GM19397 (cell line): Measurements from ENCODE around the gene MIPEP.

Experiments
- ATAC-seq: cut with Tn5 transposase; IDR thresholded peaks from one replicate; pipeline ENCODE4 v1.9.1; 2021; ENCODE audit warnings: mild to moderate bottlenecking, moderate library complexity; ENCODE audit not compliant: unreplicated experiment

The MIPEP gene

GRCh38 chr13:23688336-23688735 is 200.9 kb downstream of the MIPEP start:
- ATAC-seq, result no peak

GRCh38 chr13:23687614-23688013 is 201.6 kb downstream of the MIPEP start:
- no peak for ATAC-seq

GRCh38 chr13:23686948-23687347 is 202.3 kb downstream of the MIPEP start:
- no peak for ATAC-seq

GRCh38 chr13:23685416-23685815 is 203.8 kb downstream of the MIPEP start:
- ATAC-seq, result no peak

- ATAC-seq, result no peak
These were observed 204.6 kb downstream of the MIPEP start for GRCh38 chr13:23684647-23685046.

- no peak for ATAC-seq
These were observed 206.1 kb downstream of the MIPEP start for GRCh38 chr13:23683084-23683483.

- no peak for ATAC-seq
These were observed 208.1 kb downstream of the MIPEP start for GRCh38 chr13:23680845-23681669.
